Naive thymus-derived CD4-positive, alpha-beta T cell (primary cell): ENCODE measurements around the gene TMPRSS2. TPM values are rescaled to one million over a fixed set of nuclear protein-coding genes. Genes with fewer than 3 reads are reported as not detected.

Source experiments
- ATAC-seq: fragments of 150-1000 bp; cut with Tn5 transposase; 2 replicates; pipeline ENCODE4 v1.10.0; 2021; ENCODE audit warnings: mild to moderate bottlenecking, moderate library complexity
- CTCF ChIA-PET: fragments of 350-600 bp; sonication (Branson Sonifier 250); formaldehyde crosslinking; loops from one replicate; lab custom pipeline; 2021; ENCODE audit warnings: antibody characterized with exemption; lab: Charles Lee
- POLR2A ChIA-PET: fragments of 350-600 bp; sonication (Branson Sonifier 250); formaldehyde crosslinking; loops from one replicate; lab custom pipeline; 2021; ENCODE audit warnings: antibody characterized with exemption, inconsistent platforms; lab: Charles Lee
- DNase-seq, 9 donors: peaks; one replicate each; pipeline versions ENCODE4 v3.0.0 to v3.0.0-alpha.2; 2020 to 2022; ENCODE audit warnings: mixed read lengths in 1 of 9
- H3K27ac ChIP-seq: one replicate; pipeline ENCODE4 v1.7.0; 2013; ENCODE audit warnings: mild to moderate bottlenecking, low read depth, low read length, moderate library complexity
- H3K27me3 ChIP-seq, 2 donors: one replicate each; pipeline ENCODE4 v1.7.0; 2013; ENCODE audit warnings: low read length in 2 of 2, mild to moderate bottlenecking in 2 of 2, moderate library complexity in 2 of 2; ENCODE audit not compliant: control insufficient read depth in 2 of 2, insufficient read depth in 2 of 2
- H3K36me3 ChIP-seq, 3 experiments: 1 replicate in 2 of 3; 2 replicates in 1 of 3; pipeline ENCODE4 v1.7.0; 2013; ENCODE audit warnings: low read length in 3 of 3, mild to moderate bottlenecking in 3 of 3, moderate library complexity in 1 of 3; ENCODE audit not compliant: insufficient read depth in 3 of 3, control insufficient read depth in 2 of 3
- H3K4me1 ChIP-seq, 2 donors: one replicate each; pipeline ENCODE4 v1.7.0; 2013; ENCODE audit warnings: low read length in 2 of 2, mild to moderate bottlenecking in 2 of 2, moderate library complexity in 1 of 2; ENCODE audit not compliant: control insufficient read depth in 2 of 2, insufficient read depth in 2 of 2
- H3K4me3 ChIP-seq: 2 replicates; pipeline ENCODE4 v1.7.0; 2013; ENCODE audit warnings: mild to moderate bottlenecking, low read length
- H3K9me3 ChIP-seq, 3 experiments: 1 replicate in 2 of 3; 2 replicates in 1 of 3; pipeline ENCODE4 v1.7.0; 2013; ENCODE audit warnings: low read length in 3 of 3; ENCODE audit not compliant: control insufficient read depth in 2 of 3
- H3K27ac Mint-ChIP-seq, 9 donors: one replicate each; pipeline ENCODE4 v1.8.0; 2020 to 2022; ENCODE audit warnings: mixed read lengths in 9 of 9, mild to moderate bottlenecking in 8 of 9, moderate library complexity in 5 of 9, inconsistent platforms in 2 of 9
- H3K27me3 Mint-ChIP-seq, 5 donors: one replicate each; pipeline ENCODE4 v1.8.0; 2021 to 2022; ENCODE audit warnings: mixed read lengths in 5 of 5, mild to moderate bottlenecking in 1 of 5
- H3K36me3 Mint-ChIP-seq, 5 donors: one replicate each; pipeline ENCODE4 v1.8.0; 2020 to 2022; ENCODE audit warnings: mixed read lengths in 5 of 5, mild to moderate bottlenecking in 3 of 5, inconsistent platforms in 1 of 5
- H3K4me1 Mint-ChIP-seq, 7 donors: one replicate each; pipeline ENCODE4 v1.8.0; 2020 to 2022; ENCODE audit warnings: mixed read lengths in 7 of 7, mild to moderate bottlenecking in 3 of 7, inconsistent platforms in 1 of 7
- H3K4me3 Mint-ChIP-seq, 10 donors: one replicate each; pipeline ENCODE4 v1.8.0; 2020 to 2022; ENCODE audit warnings: mild to moderate bottlenecking in 10 of 10, mixed read lengths in 10 of 10, moderate library complexity in 6 of 10, inconsistent platforms in 2 of 10
- H3K9me3 Mint-ChIP-seq, 11 donors: one replicate each; pipeline ENCODE4 v1.8.0; 2020 to 2022; ENCODE audit warnings: mixed read lengths in 11 of 11, mild to moderate bottlenecking in 4 of 11, inconsistent platforms in 1 of 11, moderate library complexity in 1 of 11
- intact Hi-C, 2 donors: fragments of 100-400 bp; cut with micrococcal nuclease; formaldehyde crosslinking; loops; one replicate each; pipeline ENCODE4 v1.15.1; 2023
- polyA plus RNA-seq, 2 donors: library from polyadenylated mRNA; unstranded; fragments of 300-500 nt; fragmentation: Illumina TruSeq; gene quantifications; one replicate each; pipeline ENCODE4 v1.2.3, GENCODE V29; 2021
- total RNA-seq, 6 experiments: library from RNA in 5 of 6; stranded (reverse) in 5 of 6; gene quantifications; 1 replicate in 5 of 6; 2 replicates in 1 of 6; pipeline ENCODE4 v1.2.3 and lab custom pipeline; 2021 to 2026

The TMPRSS2 gene
- total RNA-seq, result not detected
- not detected for polyA plus RNA-seq
- total RNA-seq (lab: John Stamatoyannopoulos, UW), result not detected

- no peaks in the 10 kb centered on the region for H3K36me3 Mint-ChIP-seq
- no peak within 1 kb of the TSS for H3K4me3 ChIP-seq
- no peaks in the 10 kb centered on the region for H3K4me1 ChIP-seq
- H3K9me3 ChIP-seq, result no peaks in the 10 kb centered on the region
- H3K27ac ChIP-seq, result no peak within 1 kb of the TSS
- H3K27me3 ChIP-seq, result no peaks in the 10 kb centered on the region
- H3K4me3 Mint-ChIP-seq, result peak within 1 kb of the TSS in 1 of 10 donors; percentile 18
- H3K27me3 Mint-ChIP-seq, result peaks cover 42 to 63% (median 50%) of the 10 kb centered on the region in 5 donors
- peaks cover 0 to 5% (median 0%) of the 10 kb centered on the region in 7 donors for H3K4me1 Mint-ChIP-seq
- H3K36me3 ChIP-seq, result no peaks in the 10 kb centered on the region
- no peak within 1 kb of the TSS for H3K27ac Mint-ChIP-seq
- no peaks in the 10 kb centered on the region for H3K9me3 Mint-ChIP-seq
- DNase-seq, result no peak
- intact Hi-C loops, result no loop called here
- ChIA-PET POLR2A (no interaction called here), CTCF (no interaction called here)
- ATAC-seq, result no peak
Observed at GRCh38 chr21:41507521-41508414, at the start of gene TMPRSS2. TMPRSS2 (minus strand) TSS chr21:41508158; CDS start chr21:41498133, 10,025 bp downstream.

GRCh38 chr21:41555057-41555456 lies 47.1 kb upstream of the TMPRSS2 start:
- Histone ChIP-seq H3K4me3 (no peak overlapping the region), H3K36me3 (no peaks in the 10 kb centered on the region), H3K27ac (no peak overlapping the region), H3K27me3 (no peaks in the 10 kb centered on the region), H3K4me1 (no peaks in the 10 kb centered on the region), H3K9me3 (no peaks in the 10 kb centered on the region)
- Mint-ChIP-seq H3K27ac (no peak overlapping the region), H3K4me1 (no peaks in the 10 kb centered on the region), H3K36me3 (no peaks in the 10 kb centered on the region), H3K27me3 (peaks cover 5 to 33% (median 16%) of the 10 kb centered on the region in 5 donors), H3K4me3 (no peak overlapping the region), H3K9me3 (peaks cover 0 to 2% (median 0%) of the 10 kb centered on the region in 11 donors)
- POLR2A ChIA-PET, result no interaction called here
- CTCF ChIA-PET, result no interaction called here
- ATAC-seq, result no peak
- DNase-seq, result no peak
- intact Hi-C loops, result no loop called here

- H3K9me3 Mint-ChIP-seq, result peaks cover 0 to 2% (median 0%) of the 10 kb centered on the region in 11 donors
- CTCF ChIA-PET, result no interaction called here
- Histone ChIP-seq H3K27me3 (no peaks in the 10 kb centered on the region), H3K36me3 (no peaks in the 10 kb centered on the region), H3K4me1 (no peaks in the 10 kb centered on the region), H3K9me3 (no peaks in the 10 kb centered on the region), H3K4me3 (no peak overlapping the region), H3K27ac (no peak overlapping the region)
- H3K4me3 Mint-ChIP-seq, result no peak overlapping the region
- ATAC-seq, result no peak
- no peak overlapping the region for H3K27ac Mint-ChIP-seq
- no peak for DNase-seq
- intact Hi-C loops, result no loop called here
- H3K36me3 Mint-ChIP-seq, result no peaks in the 10 kb centered on the region
- H3K27me3 Mint-ChIP-seq, result peaks cover 0 to 18% (median 9%) of the 10 kb centered on the region in 5 donors
- no peaks in the 10 kb centered on the region for H3K4me1 Mint-ChIP-seq
- POLR2A ChIA-PET, result no interaction called here
Observed at GRCh38 chr21:41552254-41552653, 44.3 kb upstream of the TMPRSS2 start.

- Mint-ChIP-seq H3K27ac (no peak overlapping the region), H3K9me3 (peaks cover 0 to 2% (median 0%) of the 10 kb centered on the region in 11 donors), H3K36me3 (no peaks in the 10 kb centered on the region), H3K27me3 (peaks cover under 1 to 21% (median 9%) of the 10 kb centered on the region in 5 donors), H3K4me1 (peaks cover 0 to 6% (median 4%) of the 10 kb centered on the region in 7 donors), H3K4me3 (no peak overlapping the region)
- H3K27me3 ChIP-seq, result no peaks in the 10 kb centered on the region
- ATAC-seq (no peak), DNase-seq (no peak)
- no peak overlapping the region for H3K27ac ChIP-seq
- intact Hi-C loops, result no loop called here
- H3K4me1 ChIP-seq, result no peaks in the 10 kb centered on the region
- POLR2A ChIA-PET, result no interaction called here
- no peaks in the 10 kb centered on the region for H3K9me3 ChIP-seq
- no peaks in the 10 kb centered on the region for H3K36me3 ChIP-seq
- CTCF ChIA-PET, result no interaction called here
- no peak overlapping the region for H3K4me3 ChIP-seq
Observed at GRCh38 chr21:41548781-41549180, 40.8 kb upstream of the TMPRSS2 start.

- intact Hi-C loops, result no loop called here
- Histone ChIP-seq H3K27me3 (no peaks in the 10 kb centered on the region), H3K4me3 (no peak overlapping the region), H3K4me1 (no peaks in the 10 kb centered on the region), H3K36me3 (no peaks in the 10 kb centered on the region), H3K27ac (no peak overlapping the region), H3K9me3 (no peaks in the 10 kb centered on the region)
- no peak overlapping the region for H3K4me3 Mint-ChIP-seq
- POLR2A ChIA-PET, result no interaction called here
- peaks cover 9 to 26% (median 12%) of the 10 kb centered on the region in 5 donors for H3K27me3 Mint-ChIP-seq
- DNase-seq, result no peak
- H3K4me1 Mint-ChIP-seq, result peaks cover 0 to 6% (median 4%) of the 10 kb centered on the region in 7 donors
- no peaks in the 10 kb centered on the region for H3K36me3 Mint-ChIP-seq
- H3K9me3 Mint-ChIP-seq, result no peaks in the 10 kb centered on the region
- no peak for ATAC-seq
- CTCF ChIA-PET, result interaction anchor here (0.6 kb wide), 1 partner anchor 570 kb away, joined by 3 read pairs; no protein-coding TSS in a partner anchor
- no peak overlapping the region for H3K27ac Mint-ChIP-seq
Observed at GRCh38 chr21:41547111-41547510, 39.2 kb upstream of the TMPRSS2 start.

GRCh38 chr21:41545500-41546359 lies 37.8 kb upstream of the TMPRSS2 start:
- no peaks in the 10 kb centered on the region for H3K9me3 Mint-ChIP-seq
- peak overlapping the region in 1 of 10 donors; percentile 24 for H3K4me3 Mint-ChIP-seq
- H3K27ac ChIP-seq, result no peak overlapping the region
- no peak overlapping the region for H3K27ac Mint-ChIP-seq
- ChIA-PET CTCF (no interaction called here), POLR2A (no interaction called here)
- no peaks in the 10 kb centered on the region for H3K36me3 ChIP-seq
- peaks cover 0 to 6% (median 4%) of the 10 kb centered on the region in 7 donors for H3K4me1 Mint-ChIP-seq
- no peaks in the 10 kb centered on the region for H3K9me3 ChIP-seq
- no peaks in the 10 kb centered on the region for H3K27me3 ChIP-seq
- peaks cover 12 to 26% (median 16%) of the 10 kb centered on the region in 5 donors for H3K27me3 Mint-ChIP-seq
- intact Hi-C loops, result no loop called here
- no peak for ATAC-seq
- no peaks in the 10 kb centered on the region for H3K4me1 ChIP-seq
- no peaks in the 10 kb centered on the region for H3K36me3 Mint-ChIP-seq
- no peak overlapping the region for H3K4me3 ChIP-seq
- DNase-seq, result no peak
